Esophagus squamous epithelium (tissue), 5 donors: ENCODE results near the gene NAALAD2. TPM values are rescaled to one million over a fixed set of nuclear protein-coding genes. Genes with fewer than 3 reads are reported as not detected.
"Not testable (repeated sequence)": the region's sequence is repeated elsewhere in the genome, so short reads cannot be mapped to it uniquely, and the experiment has no call there.

Experiments
- DNase-seq: peaks from one replicate; lab custom pipeline; 2025; lab: John Stamatoyannopoulos, UW
- H3K27ac ChIP-seq, 4 donors: fragments of 200-600 bp; sonication (generic); one replicate each; pipeline ENCODE4 v1.5.1; 2016 to 2019; ENCODE audit warnings: mild to moderate bottlenecking in 1 of 4
- H3K27me3 ChIP-seq, 4 donors: fragments of 200-600 bp; sonication (generic); 1 replicate in 3 of 4; 2 replicates in 1 of 4; pipeline versions ENCODE4 v1.5.1 to v1.6.0; 2017 to 2021; ENCODE audit warnings: antibody characterized with exemption in 1 of 4
- H3K36me3 ChIP-seq, 3 donors: fragments of 200-600 bp; sonication (generic); one replicate each; pipeline ENCODE4 v1.5.1; 2016 to 2019
- H3K4me1 ChIP-seq, 3 donors: fragments of 200-600 bp; sonication (generic); one replicate each; pipeline ENCODE4 v1.5.1; 2017 to 2019
- H3K4me3 ChIP-seq, 4 donors: fragments of 200-600 bp; sonication (generic); 1 replicate in 3 of 4; 2 replicates in 1 of 4; pipeline ENCODE4 v1.5.1; 2016 to 2019; ENCODE audit warnings: mild to moderate bottlenecking in 2 of 4, moderate library complexity in 1 of 4
- H3K9me3 ChIP-seq, 3 donors: fragments of 200-600 bp; sonication (generic); one replicate each; pipeline ENCODE4 v1.5.1; 2016 to 2019
- CTCF ChIP-seq, 6 experiments: fragments of 450-650 bp in 4 of 6; fragments of 200-600 bp in 2 of 6; sonication (generic) in 2 of 6; IDR thresholded peaks; one replicate each; pipeline ENCODE4 v1.5.1; 2016 to 2019; ENCODE audit warnings: antibody characterized with exemption in 6 of 6, mild to moderate bottlenecking in 4 of 6, moderate library complexity in 4 of 6
- POLR2A ChIP-seq, 4 donors: fragments of 450-650 bp; IDR thresholded peaks; one replicate each; pipeline ENCODE4 v1.6.1; 2017; ENCODE audit warnings: antibody characterized with exemption in 4 of 4, mild to moderate bottlenecking in 4 of 4, moderate library complexity in 3 of 4
- WGBS, 2 donors: methylation state at CpG; one replicate each; pipeline ENCODE4 v1.1.5; 2018; 5-methylcytosine and 5-hydroxymethylcytosine counted together
- intact Hi-C: fragments of 100-400 bp; cut with DNase I; formaldehyde crosslinking; loops from one replicate; pipeline ENCODE4 v1.15.0; 2022
- total RNA-seq, 4 donors: library from RNA; depleted of rRNA; stranded (reverse); fragments of >200 nt; gene quantifications; one replicate each; pipeline ENCODE4 v1.1.0, GENCODE V29; 2016
- donor health status: DM: yes; HTN: yes; CAD: no.

NAALAD2 gene
- 1 to 10 TPM in 1 of 4 donors, under 1 TPM in 2, not detected in 1; 0.44 to 1.1 (median 0.76) TPM for total RNA-seq

GRCh38 chr11:90134478-90135003 is at the start of gene NAALAD2:
Gene NAALAD2, plus strand, starts transcription at chr11:90134663. Its CDS starts 96 bp downstream, at chr11:90134759.
- no peak for DNase-seq

GRCh38 chr11:90085650-90086049 is 48.8 kb upstream of the NAALAD2 start, which contains the start of gene UBTFL1:
Gene UBTFL1, plus strand, starts transcription at chr11:90085950. Its CDS starts 0 bp downstream, at chr11:90085950.
- H3K27ac ChIP-seq, H3K36me3 ChIP-seq, H3K9me3 ChIP-seq, H3K4me1 ChIP-seq, DNase-seq, H3K27me3 ChIP-seq, intact Hi-C loops, H3K4me3 ChIP-seq: not testable (repeated sequence)
- no CpG with 5 or more reads among the region's 3 CpGs for WGBS, 2 donors

More at GRCh38 chr11:90134478-90135003, at the start of gene NAALAD2:
- 0 to 2% methylated on average over 10 of the region's 25 CpGs for WGBS, 2 donors
- no peak for TF ChIP-seq POLR2A (IDR thresholded peaks at IDR 0.05)
- no peak for TF ChIP-seq CTCF (IDR thresholded peaks at IDR 0.05)
- intact Hi-C loops = no loop called here
- peak within 1 kb of the TSS; percentile 19 to 68 (median 45) for H3K4me3 ChIP-seq
- peaks cover 0 to 30% (median 0%) of the 10 kb centered on the region in 4 donors for H3K27me3 ChIP-seq
- no peaks in the 10 kb centered on the region for H3K9me3 ChIP-seq
- H3K27ac ChIP-seq = peak within 1 kb of the TSS in 1 of 4 donors; percentile 35
- H3K36me3 ChIP-seq = no peaks in the 10 kb centered on the region
- peaks cover 0 to 14% (median 5%) of the 10 kb centered on the region in 3 donors for H3K4me1 ChIP-seq

- H3K27ac ChIP-seq, H3K9me3 ChIP-seq, H3K27me3 ChIP-seq, H3K4me1 ChIP-seq, DNase-seq, H3K36me3 ChIP-seq, H3K4me3 ChIP-seq, intact Hi-C loops: not testable (repeated sequence)
- 42 to 55% methylated on average over 2 of the region's 2 CpGs for WGBS, 2 donors
These were observed 45.7 kb upstream of the NAALAD2 start for GRCh38 chr11:90088731-90089130.

GRCh38 chr11:90095230-90095924 is 39.1 kb upstream of the NAALAD2 start:
- WGBS, 2 donors = 83 to 92% methylated on average over 16 to 17 of the region's 28 CpGs
- DNase-seq, H3K36me3 ChIP-seq, H3K4me1 ChIP-seq, H3K4me3 ChIP-seq, H3K27me3 ChIP-seq, H3K27ac ChIP-seq, H3K9me3 ChIP-seq, intact Hi-C loops: not testable (repeated sequence)

GRCh38 chr11:90098261-90098660 is 36.2 kb upstream of the NAALAD2 start:
- H3K27me3 ChIP-seq, H3K4me3 ChIP-seq, H3K4me1 ChIP-seq, H3K9me3 ChIP-seq, H3K27ac ChIP-seq, DNase-seq, intact Hi-C loops, H3K36me3 ChIP-seq: not testable (repeated sequence)
- WGBS, 2 donors = 73 to 92% methylated on average over 1 to 4 of the region's 4 CpGs

GRCh38 chr11:90100431-90100830 is 34.0 kb upstream of the NAALAD2 start:
- no peak for DNase-seq
- H3K9me3 ChIP-seq = no peaks in the 10 kb centered on the region
- no peaks in the 10 kb centered on the region for H3K36me3 ChIP-seq
- no peaks in the 10 kb centered on the region for H3K4me1 ChIP-seq
- no peaks in the 10 kb centered on the region for H3K27me3 ChIP-seq
- no peak overlapping the region for H3K4me3 ChIP-seq
- intact Hi-C loops = no loop called here
- 54 to 66% methylated on average over 3 of the region's 3 CpGs for WGBS, 2 donors
- TF ChIP-seq CTCF (IDR thresholded peaks at IDR 0.05) (no peak), POLR2A (IDR thresholded peaks at IDR 0.05) (no peak)
- H3K27ac ChIP-seq = no peak overlapping the region

GRCh38 chr11:90113541-90113940 is 20.9 kb upstream of the NAALAD2 start:
- intact Hi-C loops = no loop called here
- WGBS, 2 donors = 0 to 2% methylated on average over 2 of the region's 2 CpGs
- no peak overlapping the region for H3K4me3 ChIP-seq
- H3K27ac ChIP-seq = no peak overlapping the region
- no peaks in the 10 kb centered on the region for H3K4me1 ChIP-seq
- no peaks in the 10 kb centered on the region for H3K36me3 ChIP-seq
- no peak for DNase-seq
- no peaks in the 10 kb centered on the region for H3K9me3 ChIP-seq
- H3K27me3 ChIP-seq = no peaks in the 10 kb centered on the region
- peak in 4 of 6 experiments; percentile 12 to 44 (median 34) for TF ChIP-seq CTCF (IDR thresholded peaks at IDR 0.05)
- no peak for TF ChIP-seq POLR2A (IDR thresholded peaks at IDR 0.05)
